Subcutaneous adipose tissue (tissue), 4 donors: ENCODE data around the gene STIM2. TPM values are rescaled to one million over a fixed set of nuclear protein-coding genes. Genes with fewer than 3 reads are reported as not detected.

Source experiments
- CTCF ChIP-seq: fragments of 450-650 bp; IDR thresholded peaks from one replicate; pipeline ENCODE4 v1.5.1; 2016; ENCODE audit warnings: low read depth, mild to moderate bottlenecking, control low read depth, antibody characterized with exemption, moderate library complexity
- total RNA-seq, 4 donors: library from RNA; depleted of rRNA; stranded (reverse); fragments of >200 nt; gene quantifications; one replicate each; pipeline ENCODE4 v1.1.0, GENCODE V29; 2016

STIM2 gene
- total RNA-seq, 4 donors from 2014 or later: 9.0 to 19.6 (median 15.3) TPM

GRCh38 chr4:26862381-26862915, 1.8 kb downstream of the STIM2 start:
- no peak for TF ChIP-seq CTCF

- TF ChIP-seq CTCF: no peak
Measured at GRCh38 chr4:26863512-26863911, 2.9 kb downstream of the STIM2 start.

- no peak for TF ChIP-seq CTCF
Measured at GRCh38 chr4:26864899-26865298, 4.3 kb downstream of the STIM2 start.

GRCh38 chr4:26866203-26866602, 5.6 kb downstream of the STIM2 start:
- TF ChIP-seq CTCF: no peak

GRCh38 chr4:26866781-26867180, 6.1 kb downstream of the STIM2 start:
- no peak for TF ChIP-seq CTCF

GRCh38 chr4:26867914-26868684, 7.5 kb downstream of the STIM2 start:
- no peak for TF ChIP-seq CTCF

GRCh38 chr4:26870576-26871262, 10.1 kb downstream of the STIM2 start:
- no peak for TF ChIP-seq CTCF
